CMK (cell line): ENCODE results near the gene A4GNT.
"Not testable (repeated sequence)": the region's sequence is repeated elsewhere in the genome, so short reads cannot be mapped to it uniquely, and the experiment has no call there.

Source experiments
- DNase-seq: peaks from one replicate; pipeline ENCODE4 v3.0.0-alpha.2; 2010; ENCODE audit warnings: low read depth

Gene A4GNT

GRCh38 chr3:138118612-138119422 lies 13.4 kb downstream of the A4GNT start:
- no peak for DNase-seq

DNA sequence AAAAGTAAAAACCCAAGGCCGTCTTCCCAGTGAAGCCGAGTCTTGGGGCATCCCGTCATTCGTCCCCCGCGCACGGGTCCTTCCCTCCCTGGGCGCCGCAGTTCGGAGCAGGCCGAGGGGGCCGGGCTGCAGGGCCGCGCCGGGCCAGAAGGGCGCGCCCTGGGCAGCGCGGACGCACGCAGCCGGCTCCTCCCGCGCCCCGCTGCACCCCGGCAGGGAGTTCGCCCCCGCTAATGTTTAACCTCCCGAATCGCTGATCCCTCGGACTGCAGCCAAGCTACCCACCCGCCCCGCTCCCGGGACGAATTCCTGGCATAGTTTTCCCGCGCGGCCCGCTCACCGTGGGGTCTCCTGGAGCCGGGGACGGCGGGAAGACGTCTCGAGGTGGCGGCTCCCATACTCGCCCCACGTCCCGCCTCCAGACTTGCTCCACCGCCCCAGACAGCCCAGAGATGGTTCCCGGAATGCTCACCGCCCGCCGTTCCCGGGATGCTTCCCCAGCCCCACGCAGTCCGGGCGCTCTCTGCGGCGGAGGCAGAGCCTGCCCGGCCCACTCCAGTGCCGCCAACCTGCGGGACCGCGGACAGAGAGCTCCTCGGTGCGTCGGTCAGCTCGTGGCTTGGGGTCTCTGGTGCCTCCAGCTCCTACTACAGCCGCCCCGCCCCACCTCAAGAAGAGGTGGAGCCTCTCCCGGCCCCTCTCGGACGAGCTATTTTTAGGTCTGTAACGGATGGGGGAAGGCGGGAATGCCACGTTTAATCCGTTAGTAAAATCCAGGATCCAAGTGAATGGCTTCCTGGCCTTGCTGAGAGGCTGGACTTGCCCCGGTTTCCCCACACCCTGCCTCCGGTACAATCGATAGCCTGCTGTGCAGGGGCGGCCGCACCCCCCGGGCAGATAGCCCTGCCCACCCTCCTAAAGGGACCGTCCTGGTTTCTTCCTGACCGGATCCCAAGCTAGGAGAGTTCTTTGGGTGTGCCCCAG lies 16.9 kb downstream of the A4GNT start, which contains the start of gene DZIP1L:
Gene DZIP1L, minus strand, starts transcription at position 621 of the 984 bp plus-strand sequence. CDS start 11,637 bp downstream, outside the sequence.
- DNase-seq: no peak

- DNase-seq: no peak
Measured at GRCh38 chr3:138114431-138114918, 17.7 kb downstream of the A4GNT start.

DNA sequence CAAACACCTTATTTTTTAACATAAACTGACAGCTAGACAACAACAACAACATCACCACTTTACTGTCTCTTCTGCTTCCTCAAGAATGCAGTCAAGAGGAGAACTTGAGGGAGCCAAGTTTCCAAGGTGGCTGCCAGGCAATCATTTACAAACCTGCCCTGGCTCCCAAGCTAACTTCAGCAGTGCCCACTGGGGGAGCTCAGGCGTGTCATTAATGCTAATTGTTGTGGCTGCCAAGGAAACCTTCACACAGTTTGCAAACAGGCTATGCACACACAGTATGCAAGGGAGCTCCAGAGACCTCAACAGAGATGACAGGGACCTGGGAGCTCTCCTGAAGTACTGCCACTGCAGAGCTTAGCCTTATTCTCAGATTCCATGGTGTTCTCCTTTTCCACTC lies 18.9 kb downstream of the A4GNT start:
- DNase-seq: no peak

- no peak for DNase-seq
Measured at GRCh38 chr3:138112362-138112761, 19.8 kb downstream of the A4GNT start.

DNA sequence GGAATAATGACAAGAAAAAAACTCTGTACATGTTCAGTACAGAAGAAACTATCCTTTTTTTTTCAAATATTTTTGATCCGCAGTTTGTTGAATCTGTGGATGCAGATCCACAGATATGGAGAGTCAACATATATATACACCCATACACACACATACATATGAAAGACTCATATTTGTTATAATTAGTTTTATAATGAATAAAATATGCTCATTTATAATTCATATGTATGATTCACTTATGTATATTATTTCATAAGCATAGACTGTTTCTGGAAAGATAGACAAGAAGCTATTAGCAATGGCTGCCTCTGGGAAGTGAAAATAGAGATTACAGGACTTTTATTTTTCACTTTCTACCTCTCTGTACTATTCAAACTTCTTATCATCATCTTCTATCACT lies 26.6 kb downstream of the A4GNT start:
- DNase-seq: no peak

GRCh38 chr3:138103466-138103865 lies 28.7 kb downstream of the A4GNT start:
- no peak for DNase-seq

DNA sequence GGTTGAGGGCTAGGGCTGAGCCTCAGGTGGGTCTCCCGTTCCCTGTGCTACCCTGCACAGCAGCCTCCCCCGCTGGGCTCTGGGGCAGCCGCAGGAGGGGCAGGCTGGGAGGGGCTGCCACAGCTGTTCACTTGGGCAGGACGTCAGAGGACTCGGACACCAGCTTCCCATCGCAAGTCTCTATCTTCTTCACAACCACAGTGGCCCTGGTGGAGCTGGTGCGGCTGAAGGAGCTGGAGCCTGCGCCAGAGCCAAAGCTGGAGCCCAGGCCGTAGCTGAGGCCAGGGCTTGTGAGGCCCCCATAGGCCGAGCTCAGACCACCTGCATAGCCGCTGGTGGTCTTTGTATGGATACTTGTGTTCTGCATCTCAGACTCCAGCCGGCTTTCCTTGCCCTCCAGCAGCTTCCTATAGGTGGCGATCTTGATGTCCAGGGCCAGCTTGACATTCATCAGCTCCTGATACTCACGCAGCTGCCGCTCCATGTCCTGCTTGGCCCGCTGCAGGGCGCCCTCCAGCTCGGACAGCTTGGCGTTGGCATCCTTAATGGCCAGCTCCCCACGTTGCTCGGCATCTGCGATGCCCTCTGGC lies 30.7 kb downstream of the A4GNT start:
- DNase-seq: not testable (repeated sequence)

DNA sequence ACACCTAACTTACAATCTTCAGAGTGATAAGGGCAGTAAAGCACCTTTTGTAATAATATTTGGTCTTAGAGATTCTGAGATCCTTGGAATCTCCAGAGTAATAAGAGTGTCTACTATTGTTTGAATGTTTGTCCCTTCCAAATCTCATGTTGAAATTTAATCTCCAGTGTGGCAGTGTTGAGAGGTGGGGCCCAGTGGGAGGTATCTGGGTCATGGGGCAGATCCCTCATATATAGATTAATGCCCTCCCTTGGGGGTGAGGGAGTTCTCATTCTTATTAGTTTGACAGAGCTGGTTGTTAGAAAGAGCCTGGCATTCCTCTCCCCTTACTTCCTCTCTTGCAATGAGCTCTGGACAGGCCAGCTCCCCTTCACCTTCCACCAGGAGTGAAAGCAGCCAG lies 32.8 kb downstream of the A4GNT start:
- DNase-seq: no peak

GRCh38 chr3:138097192-138098172 lies 34.7 kb downstream of the A4GNT start:
- no peak for DNase-seq

DNA sequence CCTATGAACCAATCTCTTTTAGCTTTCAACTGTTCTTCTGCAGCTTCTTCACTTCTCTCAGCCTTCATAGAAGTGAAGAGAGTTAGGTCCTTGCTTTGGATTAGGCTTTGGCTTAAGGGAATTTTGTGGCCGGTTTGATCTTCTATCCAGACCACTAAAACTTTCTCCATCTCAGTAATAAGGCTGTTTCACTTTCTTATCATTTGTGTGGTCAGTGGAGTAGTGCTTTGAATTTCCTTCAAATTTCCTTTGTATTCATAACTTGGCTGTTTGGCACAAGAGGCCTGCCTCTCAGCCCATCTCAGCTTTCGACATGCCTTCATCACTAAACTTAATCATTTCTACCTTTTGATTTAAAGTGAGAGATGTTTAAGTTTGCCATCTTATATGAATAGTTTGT lies 38.5 kb downstream of the A4GNT start:
- DNase-seq: no peak

DNA sequence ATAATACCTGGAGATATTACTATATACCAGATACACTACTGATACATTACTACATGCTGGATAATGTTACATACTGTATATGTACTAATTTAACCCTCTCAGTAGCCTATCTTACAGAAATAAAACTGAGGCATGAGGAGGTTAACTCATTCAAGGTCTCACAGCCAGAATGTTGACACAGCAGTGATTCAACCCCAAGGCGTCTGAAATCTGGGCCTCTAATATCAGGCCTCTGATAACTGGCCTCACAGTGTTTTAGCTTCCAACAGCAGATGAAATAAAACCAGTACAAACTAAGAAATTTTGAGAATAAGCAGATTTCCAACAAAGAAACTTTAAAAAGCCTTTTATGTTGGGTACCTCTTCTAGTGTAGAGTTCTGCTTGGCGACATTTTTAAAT lies 40.2 kb downstream of the A4GNT start:
- DNase-seq: no peak

GRCh38 chr3:138089091-138089490 lies 43.1 kb downstream of the A4GNT start:
- DNase-seq: no peak

GRCh38 chr3:138085745-138086144 lies 46.4 kb downstream of the A4GNT start:
- DNase-seq: not testable (repeated sequence)

DNA sequence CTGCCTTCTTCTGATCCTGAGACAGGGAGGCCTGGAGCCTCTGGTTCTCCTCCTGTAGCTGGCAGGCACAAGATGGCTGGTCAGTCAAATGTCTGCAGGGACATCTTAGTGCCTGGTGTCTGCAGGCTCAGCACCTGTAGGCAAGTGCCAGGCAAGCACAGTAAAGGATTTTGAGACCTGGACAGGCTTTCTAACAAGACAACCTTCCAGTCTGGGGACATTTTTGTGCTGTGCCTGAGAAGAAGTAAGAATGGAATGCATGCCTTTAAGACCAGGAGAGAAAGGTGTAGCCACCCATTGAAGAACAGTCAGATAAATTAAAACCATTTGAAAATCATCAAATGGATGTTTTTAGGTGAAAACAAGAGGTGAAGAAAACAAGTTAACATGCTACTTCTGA lies 48.0 kb downstream of the A4GNT start:
- DNase-seq: no peak

DNA sequence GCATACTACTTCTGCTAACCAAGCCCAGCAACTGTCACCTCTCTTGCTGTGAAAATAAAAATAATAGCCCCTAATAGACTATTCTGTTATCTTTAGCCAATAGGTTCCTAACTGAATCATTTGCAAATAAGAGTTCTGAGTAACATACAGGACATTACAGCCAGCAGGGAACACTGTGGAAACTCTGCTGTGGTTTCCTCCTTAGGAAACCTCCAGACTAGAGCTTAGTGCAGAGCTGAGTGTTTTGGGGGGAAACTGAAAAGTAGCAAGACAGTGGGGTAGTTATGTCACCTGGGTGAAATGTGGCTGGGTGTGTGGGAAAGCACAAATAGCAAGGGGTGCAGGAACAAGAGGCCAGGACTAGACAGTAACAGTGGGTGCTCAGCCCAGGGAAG lies 49.2 kb downstream of the A4GNT start:
- no peak for DNase-seq

DNA sequence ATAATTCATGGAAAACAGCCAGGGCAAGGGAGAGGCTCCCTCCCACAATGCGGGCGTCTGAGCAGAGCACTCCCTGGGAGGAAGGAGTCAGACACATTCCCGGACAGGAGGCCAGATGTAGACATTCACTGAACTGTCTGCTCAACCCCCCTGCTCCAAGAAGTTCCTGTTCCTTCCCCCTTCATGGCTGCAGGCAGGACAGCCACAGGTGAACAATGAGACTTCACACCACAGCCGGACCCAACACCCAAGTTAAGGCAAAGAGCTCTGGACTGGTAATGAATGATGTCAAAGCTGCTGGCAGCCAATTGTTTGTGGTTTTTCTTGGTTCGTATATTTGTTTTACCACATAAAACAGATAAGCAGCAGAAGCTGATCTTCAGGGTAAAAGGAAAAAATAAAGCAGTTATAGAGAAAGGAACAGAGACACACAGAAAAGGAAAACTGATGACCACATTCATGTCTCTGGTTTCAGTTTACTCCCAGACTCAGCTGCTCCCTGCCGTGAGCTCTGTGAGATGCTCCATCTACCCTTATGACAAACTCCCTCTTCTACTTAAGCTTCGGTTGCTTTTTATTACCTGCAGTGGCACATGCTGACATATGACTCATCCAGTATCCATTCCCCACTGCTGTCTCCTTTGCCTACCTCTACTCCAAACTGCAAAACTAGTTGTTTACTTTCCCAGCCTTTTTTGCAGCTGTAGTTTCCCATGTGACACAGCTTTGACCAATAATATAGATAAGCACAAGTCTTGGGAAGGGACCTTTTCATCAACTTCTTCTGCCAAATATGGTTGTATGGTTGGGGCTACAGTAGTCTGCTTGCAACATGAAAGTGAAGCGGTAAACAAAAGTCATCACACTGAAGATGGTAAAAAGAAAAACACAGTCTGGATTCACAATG lies 49.9 kb downstream of the A4GNT start:
- DNase-seq: no peak

GRCh38 chr3:138081371-138082084 lies 50.7 kb downstream of the A4GNT start:
- DNase-seq: no peak

GRCh38 chr3:138079901-138080300 lies 52.3 kb downstream of the A4GNT start:
- DNase-seq: no peak
